ENCODE data around the gene RERE.

The RERE gene

DNA sequence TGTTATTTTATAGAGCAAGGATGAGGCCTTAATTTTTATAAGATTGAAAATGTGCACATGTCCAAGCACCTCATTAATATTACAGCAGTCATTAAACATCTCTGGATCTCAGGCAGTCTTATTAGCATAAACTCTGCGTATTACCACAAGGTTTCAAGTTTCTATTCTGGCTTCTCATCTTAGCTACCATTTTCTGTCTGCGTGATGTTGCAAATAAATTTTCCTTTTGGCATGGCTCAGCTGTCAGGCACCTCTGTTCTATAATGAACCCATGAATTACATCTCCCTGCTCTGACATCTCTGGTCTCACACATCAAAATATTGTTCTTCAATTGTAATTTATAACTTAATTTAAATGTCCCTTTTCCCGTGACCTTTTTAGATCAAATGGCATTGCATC is 343.1 kb downstream of the RERE start:
- DNase-seq (ENCODE audit: low spot score), result no peak

DNA sequence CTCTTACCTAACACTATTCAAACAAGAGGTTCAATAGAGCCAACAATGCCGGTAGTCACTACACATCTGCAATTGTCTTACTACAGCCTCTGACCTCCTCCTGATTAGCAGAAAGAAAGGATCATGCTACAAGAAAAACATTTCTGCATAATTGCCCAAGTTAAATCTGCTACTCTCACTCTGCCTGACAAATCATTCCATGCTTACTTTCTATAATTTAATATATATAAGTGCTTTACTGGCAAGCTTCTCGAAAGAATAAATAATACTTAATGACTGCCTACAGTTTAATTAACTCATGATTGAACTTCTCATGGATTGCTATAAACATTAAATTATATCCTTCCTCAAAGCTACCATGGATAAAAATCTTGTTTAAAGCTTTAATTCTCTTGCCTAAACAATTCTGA is 343.5 kb downstream of the RERE start:
- DNase-seq (ENCODE audit: low spot score), result no peak

DNA sequence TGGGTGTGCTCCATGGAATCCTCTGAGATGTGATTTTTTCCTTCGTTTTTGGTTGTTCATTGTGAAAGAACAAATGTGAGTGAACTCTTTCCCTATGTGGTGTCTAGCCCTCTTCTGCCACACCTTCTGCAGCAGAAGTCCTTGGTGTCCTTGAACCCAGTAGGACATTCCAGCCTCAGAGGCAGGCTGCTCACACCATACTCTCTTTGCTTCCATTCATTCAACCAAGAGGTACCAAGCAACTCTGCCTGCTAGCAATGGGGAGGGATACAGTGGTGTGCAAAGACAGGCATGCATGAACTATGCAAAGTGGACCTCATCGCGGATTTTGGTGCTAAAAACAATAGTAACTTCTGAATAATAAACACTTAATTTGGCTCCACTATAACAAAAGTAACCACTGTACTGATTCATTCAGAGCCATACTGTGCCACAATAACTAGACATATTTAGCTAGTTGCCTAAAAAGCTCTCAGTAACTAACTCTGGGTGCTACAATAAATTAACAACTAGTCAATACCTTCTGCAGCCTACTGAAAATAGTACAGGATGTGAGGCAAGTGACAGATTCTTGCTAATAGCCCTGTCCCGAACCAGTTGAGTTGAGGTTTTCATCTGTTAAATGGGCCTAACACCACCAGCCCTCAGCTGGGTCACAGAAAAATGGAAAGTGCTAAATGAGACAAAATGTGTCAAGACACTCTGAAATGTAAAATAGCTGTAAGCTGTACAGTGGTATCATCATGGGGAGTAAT is 344.1 kb downstream of the RERE start:
- no peak for DNase-seq (ENCODE audit: low spot score)

DNA sequence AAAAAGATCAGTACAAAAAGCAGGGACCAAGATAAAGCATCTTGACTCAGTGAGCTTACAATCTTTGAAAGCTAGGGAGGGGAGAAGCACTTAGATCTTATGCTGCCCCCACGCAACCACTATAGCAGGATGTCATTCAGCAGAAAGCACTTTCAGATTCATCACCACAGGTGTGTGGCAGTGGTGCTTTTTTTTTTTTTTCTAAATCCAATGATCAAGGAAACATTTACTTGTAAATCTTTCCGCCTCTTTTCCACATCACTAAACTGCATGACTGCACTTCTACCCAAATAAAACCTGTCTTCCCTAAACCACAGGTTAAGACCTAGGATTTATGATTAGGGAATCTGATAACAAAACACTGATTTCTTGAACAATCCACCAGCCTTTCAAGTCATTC is 344.8 kb downstream of the RERE start:
- no peak for DNase-seq (ENCODE audit: low spot score)

DNA sequence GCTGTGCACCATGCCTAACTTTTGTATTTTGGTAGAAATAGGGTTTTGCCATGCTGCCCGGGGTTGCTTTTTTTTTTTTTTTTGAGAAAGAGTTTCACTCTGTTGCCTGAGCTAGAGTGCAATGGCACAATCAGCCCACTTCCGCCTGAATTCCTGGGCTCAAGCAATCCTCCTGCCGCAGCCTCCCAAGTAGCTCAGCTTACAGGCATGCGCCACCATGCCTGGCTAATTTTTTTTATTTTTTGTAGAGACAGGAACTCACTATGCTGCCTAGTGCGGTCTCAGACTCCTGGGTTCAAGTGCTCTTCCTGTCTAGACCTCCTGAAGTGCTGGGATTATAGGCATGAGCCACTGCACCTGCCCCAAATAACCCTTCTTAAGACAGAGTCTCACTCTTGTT is 346.0 kb downstream of the RERE start:
- no peak for DNase-seq (ENCODE audit: low spot score)

DNA sequence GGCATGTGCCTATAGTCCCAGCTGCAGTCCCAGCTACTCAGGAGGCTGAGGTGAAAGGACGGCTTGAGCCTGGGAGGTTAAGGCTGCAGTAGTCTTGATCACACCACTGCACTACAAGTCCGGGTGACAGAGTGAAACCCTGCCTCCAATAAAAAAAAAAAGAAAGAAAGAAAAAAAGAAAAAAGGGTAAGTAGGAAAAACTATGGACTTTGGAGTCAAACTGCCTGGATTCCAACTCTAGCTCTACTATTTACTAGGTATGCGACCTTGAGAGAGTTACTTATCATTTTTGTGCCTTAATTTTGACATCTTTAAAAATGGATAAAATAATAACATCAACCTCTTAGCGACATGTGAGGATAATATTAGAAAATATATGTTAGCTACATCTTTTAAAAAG is 348.7 kb downstream of the RERE start:
- no peak for DNase-seq (ENCODE audit: low spot score)

DNA sequence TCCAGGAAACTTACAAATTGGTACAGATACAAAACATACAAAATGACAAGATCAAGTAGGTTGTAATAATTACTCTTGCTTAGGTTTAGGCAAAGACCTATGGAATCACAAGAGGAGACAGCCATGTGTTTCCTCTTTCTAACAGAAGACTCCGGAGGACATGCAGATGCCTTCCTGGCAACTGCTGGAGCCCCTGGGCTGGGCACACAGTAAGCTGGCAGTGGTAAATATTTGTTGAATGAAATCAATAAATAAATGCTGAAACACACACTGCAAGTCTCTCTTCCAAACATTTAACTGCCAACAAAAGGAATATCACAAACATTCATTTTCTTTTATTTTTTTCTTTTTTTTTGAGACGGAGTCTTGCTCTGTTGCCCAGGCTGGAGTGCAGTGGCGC is 350.1 kb downstream of the RERE start:
- no peak for DNase-seq (ENCODE audit: low spot score)

DNA sequence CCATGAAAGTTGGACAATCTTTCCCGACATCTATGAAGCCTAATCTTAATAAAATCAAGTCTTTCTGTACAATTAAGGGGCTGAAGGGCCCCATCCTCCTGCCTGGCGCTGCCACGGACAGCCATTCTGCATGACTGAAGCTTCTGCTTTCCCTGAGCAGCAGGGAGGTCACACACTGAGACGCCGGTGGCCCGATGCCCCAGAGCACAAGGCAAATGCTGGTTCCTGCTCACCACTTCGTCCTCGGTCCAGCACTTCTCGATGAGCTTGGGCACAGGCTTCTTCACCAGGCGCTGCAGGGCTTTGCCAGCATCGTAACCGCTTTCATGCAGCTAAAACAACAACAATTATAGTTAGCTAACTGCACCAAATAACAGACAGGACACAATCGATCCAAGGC is 351.7 kb downstream of the RERE start:
- no peak for DNase-seq (ENCODE audit: low spot score)

DNA sequence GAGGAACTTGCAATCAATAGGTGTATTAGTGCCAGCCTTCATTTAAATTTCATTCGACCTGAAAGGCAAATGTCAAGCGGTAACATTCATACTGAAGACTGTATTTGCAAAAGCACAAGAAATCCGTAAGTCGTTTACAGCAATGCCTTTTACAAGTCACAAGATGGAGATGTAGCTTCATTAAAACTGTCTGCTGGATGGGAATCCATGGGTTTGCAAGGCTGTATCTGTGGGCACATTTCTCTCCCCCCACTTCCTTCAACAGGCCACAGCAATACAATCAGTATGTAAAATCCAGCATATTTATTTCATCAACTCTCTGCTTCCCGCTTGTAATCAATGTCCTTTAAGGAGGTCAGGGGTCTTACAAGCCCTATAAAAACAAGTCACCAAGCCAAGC is 352.4 kb downstream of the RERE start:
- DNase-seq (ENCODE audit: low spot score), result peak; percentile 78

DNA sequence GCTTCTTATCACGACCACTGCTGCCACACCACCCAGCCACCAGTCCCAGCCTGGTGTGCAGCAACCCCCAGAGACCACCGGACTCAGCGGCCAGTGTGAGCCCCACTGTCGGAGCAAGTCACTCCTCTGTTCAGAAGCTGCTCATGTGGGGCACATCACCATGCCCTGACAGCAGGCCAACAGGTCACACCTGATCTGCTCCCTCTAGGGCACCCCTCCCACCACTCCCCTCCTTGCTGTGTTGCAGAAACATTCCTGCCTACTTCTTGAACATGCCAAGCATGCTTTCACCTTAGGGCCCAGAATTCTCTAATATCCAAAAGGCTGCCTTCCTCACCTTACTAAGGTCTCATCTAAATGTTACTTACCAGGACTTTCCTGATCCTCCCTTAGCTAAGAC is 353.1 kb downstream of the RERE start:
- no peak for DNase-seq (ENCODE audit: low spot score)

DNA sequence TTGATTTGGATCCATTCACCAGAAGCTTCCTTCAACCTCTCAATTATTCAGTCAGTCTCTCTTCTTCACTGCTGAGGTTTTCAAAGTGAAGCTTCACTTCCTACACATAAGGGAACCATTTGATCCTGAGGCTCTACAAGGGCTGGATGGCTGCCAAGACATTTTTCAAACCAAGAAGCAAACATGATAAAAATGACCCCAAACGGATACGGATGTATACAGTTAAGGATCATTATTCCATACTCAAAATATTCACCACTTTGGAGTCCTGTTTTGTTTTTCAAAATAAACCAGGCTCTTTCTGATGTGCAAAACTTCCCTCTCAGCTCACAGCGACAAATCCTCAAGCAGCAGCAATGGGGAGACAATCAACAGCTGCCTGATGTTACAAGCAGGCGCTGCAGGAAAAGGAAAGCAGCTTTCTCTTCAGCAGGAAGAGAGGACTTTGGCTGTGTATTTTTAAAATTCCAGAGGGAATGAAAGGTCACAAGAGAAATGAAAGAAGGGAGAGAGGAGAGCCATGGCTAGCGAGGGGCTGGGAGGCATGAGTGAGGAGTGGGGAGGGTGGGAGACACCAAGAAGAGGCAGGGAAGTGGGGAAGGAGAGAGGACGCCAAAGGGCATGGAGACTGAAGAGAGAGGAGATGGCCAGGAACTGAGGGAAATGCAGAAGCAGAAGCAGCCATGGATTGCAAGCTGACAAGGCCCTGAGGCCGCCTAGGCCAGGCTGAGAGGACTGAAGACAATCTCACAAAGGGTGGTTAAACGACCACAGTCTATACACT is 354.1 kb downstream of the RERE start:
- peak; percentile 76 for DNase-seq (ENCODE audit: low spot score)

DNA sequence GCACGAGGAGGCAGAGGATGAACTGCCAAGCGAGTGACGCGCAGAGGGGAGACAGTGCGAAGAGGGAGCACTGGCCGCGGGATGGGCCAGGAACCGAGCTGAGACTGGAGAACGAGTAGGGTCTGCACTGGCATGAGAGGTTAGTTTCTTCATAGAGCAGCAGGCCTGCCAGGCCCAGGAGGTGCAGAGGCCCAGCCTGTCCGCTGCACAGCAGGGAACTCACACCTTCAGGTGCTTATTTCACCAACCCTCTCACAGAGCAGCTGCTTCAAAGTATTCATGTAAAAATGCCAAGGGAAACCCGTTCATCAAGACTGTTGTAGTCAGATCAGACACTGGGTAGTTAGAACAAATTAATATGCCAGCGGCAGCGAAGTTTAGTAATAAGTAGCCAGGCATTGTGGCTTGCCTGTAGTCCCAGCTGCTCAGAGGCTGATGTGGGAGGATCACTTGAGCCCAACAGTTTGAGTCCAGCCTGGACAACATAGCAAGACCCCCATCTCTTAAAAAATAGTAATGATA is 355.0 kb downstream of the RERE start:
- no peak for DNase-seq (ENCODE audit: low spot score)

DNA sequence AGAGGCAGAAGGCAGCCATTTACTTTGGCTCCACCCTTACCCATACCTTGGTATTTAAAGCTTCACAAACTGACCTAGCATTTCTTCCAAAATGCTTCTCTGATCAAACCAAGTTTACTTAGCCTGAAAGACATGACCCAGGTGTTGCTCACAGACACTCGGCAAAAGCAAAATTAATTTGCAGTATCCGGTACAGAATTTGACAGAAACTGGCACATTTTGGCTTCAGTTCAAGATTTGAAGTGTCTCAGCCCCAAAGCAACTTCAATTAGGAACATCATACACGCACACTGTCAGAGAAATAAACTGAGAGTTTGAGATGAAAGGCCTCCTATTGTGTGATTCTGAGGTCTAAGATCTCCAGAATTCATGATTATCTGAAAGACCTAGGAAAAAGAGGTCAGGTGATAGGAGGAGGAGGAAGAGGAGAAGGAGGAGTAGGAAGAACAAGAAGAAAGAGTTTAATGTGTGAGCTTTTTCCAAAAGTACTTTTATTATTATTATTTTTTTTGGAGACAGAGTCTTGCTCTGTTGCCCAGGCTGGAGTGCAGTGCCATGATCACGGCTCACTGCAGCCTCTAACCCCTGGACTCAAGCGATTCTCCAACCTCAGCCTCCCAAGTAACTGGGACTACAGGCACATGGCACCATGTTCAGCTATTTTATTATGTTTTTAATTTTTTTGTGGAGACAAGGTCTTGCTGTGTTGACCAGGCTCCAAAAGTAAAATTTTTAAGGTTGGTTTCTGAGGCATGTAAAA is 355.9 kb downstream of the RERE start:
- no peak for DNase-seq (ENCODE audit: low spot score)

DNA sequence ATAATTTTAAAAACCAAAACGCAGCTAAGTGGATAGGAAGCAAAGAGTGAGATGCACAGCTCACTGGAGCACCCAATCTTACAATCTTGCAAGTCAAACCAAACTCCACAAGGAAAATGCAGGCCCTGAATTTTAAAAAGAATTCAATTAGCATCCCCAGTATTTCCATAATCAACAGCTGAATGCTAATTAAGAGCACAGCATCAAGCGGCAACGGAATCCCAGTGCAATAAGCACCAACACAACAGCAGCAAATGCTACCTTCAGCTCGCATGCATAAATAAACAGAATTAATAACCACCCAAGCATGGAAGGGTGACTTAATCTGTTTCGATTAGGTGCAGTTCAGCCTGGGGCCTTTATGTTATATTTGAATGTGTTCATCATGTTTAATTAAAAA is 356.7 kb downstream of the RERE start:
- no peak for DNase-seq (ENCODE audit: low spot score)

DNA sequence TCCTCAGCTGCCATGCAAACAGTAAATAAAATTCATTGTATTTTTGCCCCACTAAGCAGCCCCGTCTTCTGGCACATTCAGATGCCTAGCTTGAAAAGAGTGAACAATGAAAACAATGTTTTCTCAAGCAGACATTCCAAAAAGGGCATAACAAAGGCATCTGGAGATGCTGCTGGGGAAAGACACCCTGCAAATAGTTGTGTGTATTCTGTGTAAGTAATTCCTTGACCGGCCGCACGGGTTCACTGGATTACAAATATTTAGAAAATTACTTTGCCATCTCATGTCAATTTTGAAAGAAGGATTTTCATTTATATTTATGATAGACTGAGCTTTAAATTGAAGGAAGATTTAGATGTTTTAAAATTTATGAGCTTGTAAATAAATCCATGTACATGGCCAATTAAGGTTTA is 357.3 kb downstream of the RERE start:
- DNase-seq (ENCODE audit: low spot score), result peak; percentile 76

DNA sequence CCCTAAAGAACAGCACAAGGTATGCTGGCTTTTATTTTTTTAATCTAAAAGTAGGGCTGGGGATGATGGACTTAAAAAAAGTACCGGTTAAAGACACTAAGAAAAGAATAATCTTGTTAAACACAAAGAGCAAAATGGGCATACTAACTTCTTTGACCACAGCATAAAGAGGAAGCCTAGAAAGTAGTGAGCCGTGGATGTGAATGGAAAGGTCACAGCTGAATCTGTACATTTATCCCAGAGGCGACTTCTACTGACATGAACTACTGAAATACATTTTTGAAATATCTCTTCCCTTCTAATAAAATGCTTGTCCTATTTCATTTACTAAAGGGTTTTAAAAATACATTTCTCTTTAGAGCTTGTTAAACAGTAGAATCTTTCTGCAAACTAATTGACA is 358.8 kb downstream of the RERE start:
- DNase-seq (ENCODE audit: low spot score), result no peak

DNA sequence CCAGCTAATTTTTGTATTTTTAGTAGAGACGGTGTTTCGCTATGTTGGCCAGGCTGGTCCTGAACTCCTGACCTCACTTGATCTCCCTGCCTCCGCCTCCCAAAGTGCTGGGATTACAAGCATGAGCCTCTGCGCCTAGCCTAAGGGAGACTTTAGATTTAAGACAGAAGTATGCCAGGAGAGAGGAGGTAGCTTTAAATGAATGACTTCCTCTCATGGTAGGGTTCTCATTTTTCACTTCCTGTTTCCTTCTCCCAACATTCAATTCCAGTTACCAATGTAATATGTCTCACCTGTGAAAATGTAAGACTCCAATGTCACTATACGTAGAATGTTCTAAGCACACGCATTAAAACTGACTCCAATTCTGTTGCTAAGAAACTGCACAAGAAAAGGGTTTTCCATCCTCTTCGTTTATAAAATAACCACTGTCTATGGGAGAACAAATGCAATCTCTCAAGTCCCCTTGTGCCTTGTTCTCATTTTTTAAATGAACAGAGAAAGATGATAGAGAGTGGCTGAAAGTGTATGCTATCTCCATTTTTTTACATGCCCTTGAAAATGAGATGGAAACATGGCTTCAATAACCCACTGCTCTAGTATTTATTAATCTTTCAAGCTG is 359.6 kb downstream of the RERE start:
- no peak for DNase-seq (ENCODE audit: low spot score)

DNA sequence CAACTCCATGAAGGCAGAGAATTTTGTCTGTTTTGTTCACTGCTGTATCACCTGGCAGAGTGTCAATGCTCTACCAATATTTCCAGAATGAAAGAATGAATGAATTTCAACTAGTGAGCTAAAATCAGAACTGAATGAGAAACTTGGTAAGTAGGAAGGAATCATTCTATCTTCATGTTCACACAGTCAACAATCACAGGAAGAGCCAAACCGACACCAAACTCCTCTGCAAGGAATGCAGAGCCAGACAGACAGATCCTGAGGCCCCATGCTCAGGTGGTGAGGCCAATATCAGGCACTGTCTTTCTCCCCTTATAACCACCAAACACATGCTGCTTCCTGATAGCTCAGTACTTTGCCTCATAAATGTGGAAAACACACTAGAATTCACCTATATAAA is 360.4 kb downstream of the RERE start:
- DNase-seq (ENCODE audit: low spot score), result no peak

DNA sequence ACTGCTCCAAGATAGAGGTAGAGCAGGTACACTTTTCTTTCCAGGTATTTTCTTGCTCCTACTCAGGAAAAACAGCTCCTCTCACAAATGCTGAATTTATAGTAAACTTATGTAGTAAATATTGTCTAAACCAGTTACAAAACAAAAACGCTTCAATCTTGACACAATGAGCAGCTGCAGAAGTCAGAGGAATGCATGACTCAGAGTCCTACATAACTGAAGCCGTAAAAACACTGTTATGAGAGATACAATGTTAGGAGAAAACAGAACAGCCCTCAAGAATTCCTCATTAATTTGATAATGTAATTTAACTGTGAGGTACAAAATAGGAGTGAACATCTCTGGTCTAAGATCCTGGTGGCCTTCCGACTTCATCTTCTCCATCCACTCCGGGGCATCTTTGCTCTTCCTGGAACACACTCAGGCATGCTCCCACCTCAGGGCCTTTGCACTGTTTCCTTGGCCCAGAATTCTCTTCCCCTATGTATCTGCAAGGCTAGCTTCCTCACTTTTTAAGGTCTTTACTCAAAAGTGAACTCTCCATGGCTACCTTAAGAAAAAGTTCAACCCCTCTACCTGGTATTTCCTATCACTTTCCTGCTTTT is 361.0 kb downstream of the RERE start:
- no peak for DNase-seq (ENCODE audit: low spot score)

DNA sequence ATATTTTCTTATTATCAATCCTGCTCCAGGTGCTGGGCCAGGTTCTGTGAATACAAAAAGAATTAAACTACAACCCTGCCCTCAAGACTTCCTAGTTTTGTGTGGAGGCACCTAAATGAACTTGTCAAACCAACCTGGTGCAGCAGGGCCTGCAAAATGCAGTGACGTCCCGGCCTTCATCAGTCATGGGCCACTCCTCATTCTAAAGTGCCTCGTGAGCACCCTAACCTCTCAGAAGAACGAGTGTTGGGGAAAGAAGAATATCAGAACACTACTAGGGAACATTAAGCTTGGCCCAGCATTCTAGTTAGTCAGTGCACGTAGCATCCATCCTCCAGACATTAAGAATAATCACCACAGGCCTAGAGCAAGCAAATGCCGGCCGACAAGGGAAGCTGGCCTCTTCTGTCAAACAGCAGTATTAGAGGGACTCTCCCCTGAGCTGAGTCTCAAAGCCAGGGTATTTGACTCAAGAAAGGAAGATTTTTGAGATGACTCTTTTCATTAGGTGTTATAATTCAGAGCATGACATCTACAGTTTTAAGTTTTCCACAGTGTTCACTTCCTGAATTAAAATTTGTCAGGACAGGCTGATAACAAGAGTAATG is 361.6 kb downstream of the RERE start:
- no peak for DNase-seq (ENCODE audit: low spot score)

DNA sequence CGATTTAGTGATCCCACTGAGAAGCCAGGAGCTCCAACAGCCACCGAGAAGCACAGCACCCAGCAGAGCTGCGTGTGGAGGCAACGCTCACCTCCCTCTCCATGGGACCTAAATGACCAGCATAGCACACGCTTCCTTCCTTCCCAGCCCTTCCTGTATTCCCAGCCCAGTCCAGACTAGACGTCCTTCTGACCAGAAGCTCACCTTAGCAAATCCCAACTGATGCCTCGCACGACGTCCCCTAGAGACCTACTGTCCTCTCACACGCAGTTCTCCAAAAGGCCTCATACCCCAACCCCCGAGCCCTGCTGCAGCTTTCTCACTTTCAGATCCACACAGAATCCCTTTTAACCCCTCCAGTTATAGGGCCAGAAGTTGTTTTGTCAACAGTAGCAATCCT is 367.1 kb downstream of the RERE start:
- no peak for DNase-seq (ENCODE audit: low spot score)
